Measurements from ENCODE around the gene CCR5AS.

The CCR5AS gene

DNA sequence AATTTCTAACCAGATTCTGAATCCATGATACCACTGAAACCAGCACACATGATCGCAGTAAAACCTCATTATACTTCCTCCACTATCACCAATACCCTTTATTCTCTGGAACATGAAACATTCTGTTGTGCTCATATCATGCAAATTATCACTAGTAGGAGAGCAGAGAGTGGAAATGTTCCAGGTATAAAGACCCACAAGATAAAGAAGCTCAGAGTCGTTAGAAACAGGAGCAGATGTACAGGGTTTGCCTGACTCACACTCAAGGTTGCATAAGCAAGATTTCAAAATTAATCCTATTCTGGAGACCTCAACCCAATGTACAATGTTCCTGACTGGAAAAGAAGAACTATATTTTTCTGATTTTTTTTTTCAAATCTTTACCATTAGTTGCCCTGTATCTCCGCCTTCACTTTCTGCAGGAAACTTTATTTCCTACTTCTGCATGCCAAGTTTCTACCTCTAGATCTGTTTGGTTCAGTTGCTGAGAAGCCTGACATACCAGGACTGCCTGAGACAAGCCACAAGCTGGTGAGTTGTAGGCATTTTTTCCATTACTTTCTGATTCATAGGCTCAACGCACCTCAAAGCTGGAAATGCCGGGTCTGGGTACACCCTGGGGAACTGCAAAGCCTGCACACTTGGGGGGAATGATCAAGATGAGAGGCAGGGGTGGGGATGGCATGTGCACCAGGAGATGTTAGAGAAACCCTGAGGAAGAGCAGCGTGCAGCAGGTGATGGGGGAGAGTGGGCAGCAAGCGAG is 53.0 kb downstream of the CCR5AS start, which contains the start of gene CCR2:
Gene CCR2, plus strand, starts transcription at position 465 of the 764 bp plus-strand sequence. CDS start 3,417 bp downstream, outside the sequence.
- TF ChIP-seq TAF1 (IDR thresholded peaks at IDR 0.05; ENCODE audit: low read depth) (no peak), SMC3 (conservative IDR thresholded peaks at IDR 0.05; ENCODE audit: poor library complexity) (no peak), EP300 (conservative IDR thresholded peaks at IDR 0.05; ENCODE audit: poor library complexity, severe bottlenecking) (no peak), POLR2AphosphoS5 (IDR thresholded peaks at IDR 0.05) (no peak), RAD21 (conservative IDR thresholded peaks at IDR 0.05) (no peak), EZH2 (IDR thresholded peaks at IDR 0.05; ENCODE audit: borderline replicate concordance, insufficient read depth, low read length, poor library complexity, severe bottlenecking) (no peak), MXI1 (conservative IDR thresholded peaks at IDR 0.05; ENCODE audit: poor library complexity, severe bottlenecking) (no peak)
- TF ChIP-seq, protein P1, sequence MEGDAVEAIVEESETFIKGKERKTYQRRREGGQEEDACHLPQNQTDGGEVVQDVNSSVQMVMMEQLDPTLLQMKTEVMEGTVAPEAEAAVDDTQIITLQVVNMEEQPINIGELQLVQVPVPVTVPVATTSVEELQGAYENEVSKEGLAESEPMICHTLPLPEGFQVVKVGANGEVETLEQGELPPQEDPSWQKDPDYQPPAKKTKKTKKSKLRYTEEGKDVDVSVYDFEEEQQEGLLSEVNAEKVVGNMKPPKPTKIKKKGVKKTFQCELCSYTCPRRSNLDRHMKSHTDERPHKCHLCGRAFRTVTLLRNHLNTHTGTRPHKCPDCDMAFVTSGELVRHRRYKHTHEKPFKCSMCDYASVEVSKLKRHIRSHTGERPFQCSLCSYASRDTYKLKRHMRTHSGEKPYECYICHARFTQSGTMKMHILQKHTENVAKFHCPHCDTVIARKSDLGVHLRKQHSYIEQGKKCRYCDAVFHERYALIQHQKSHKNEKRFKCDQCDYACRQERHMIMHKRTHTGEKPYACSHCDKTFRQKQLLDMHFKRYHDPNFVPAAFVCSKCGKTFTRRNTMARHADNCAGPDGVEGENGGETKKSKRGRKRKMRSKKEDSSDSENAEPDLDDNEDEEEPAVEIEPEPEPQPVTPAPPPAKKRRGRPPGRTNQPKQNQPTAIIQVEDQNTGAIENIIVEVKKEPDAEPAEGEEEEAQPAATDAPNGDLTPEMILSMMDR (IDR thresholded peaks at IDR 0.05; ENCODE audit: poor library complexity, severe bottlenecking) = no peak
- TF ChIP-seq, protein P2, sequence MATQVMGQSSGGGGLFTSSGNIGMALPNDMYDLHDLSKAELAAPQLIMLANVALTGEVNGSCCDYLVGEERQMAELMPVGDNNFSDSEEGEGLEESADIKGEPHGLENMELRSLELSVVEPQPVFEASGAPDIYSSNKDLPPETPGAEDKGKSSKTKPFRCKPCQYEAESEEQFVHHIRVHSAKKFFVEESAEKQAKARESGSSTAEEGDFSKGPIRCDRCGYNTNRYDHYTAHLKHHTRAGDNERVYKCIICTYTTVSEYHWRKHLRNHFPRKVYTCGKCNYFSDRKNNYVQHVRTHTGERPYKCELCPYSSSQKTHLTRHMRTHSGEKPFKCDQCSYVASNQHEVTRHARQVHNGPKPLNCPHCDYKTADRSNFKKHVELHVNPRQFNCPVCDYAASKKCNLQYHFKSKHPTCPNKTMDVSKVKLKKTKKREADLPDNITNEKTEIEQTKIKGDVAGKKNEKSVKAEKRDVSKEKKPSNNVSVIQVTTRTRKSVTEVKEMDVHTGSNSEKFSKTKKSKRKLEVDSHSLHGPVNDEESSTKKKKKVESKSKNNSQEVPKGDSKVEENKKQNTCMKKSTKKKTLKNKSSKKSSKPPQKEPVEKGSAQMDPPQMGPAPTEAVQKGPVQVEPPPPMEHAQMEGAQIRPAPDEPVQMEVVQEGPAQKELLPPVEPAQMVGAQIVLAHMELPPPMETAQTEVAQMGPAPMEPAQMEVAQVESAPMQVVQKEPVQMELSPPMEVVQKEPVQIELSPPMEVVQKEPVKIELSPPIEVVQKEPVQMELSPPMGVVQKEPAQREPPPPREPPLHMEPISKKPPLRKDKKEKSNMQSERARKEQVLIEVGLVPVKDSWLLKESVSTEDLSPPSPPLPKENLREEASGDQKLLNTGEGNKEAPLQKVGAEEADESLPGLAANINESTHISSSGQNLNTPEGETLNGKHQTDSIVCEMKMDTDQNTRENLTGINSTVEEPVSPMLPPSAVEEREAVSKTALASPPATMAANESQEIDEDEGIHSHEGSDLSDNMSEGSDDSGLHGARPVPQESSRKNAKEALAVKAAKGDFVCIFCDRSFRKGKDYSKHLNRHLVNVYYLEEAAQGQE (IDR thresholded peaks at IDR 0.05; ENCODE audit: borderline replicate concordance) = no peak
- Histone ChIP-seq H3K27ac (ENCODE audit: low read length) (no peak within 1 kb of the TSS), H4K20me1 (ENCODE audit: insufficient read depth) (no peaks in the 10 kb centered on the region), H3K9me3 (ENCODE audit: low read length) (no peaks in the 10 kb centered on the region), H2AFZ (ENCODE audit: low read depth, low read length) (no peak within 1 kb of the TSS), H3K9me2 (ENCODE audit: insufficient read depth, low read length) (no peaks in the 10 kb centered on the region), H3K27me3 (ENCODE audit: insufficient read depth, low read depth, low read length) (no peaks in the 10 kb centered on the region), H3K79me2 (replicated peaks; ENCODE audit: insufficient read depth, low read length) (no peaks in the 10 kb centered on the region), H3K4me2 (ENCODE audit: low read length) (no peak within 1 kb of the TSS), H3K36me3 (ENCODE audit: insufficient read depth, low read length) (no peaks in the 10 kb centered on the region), H3K9ac (ENCODE audit: low read length) (no peak within 1 kb of the TSS), H3F3A (ENCODE audit: insufficient read depth, low read length, poor library complexity, severe bottlenecking) (no peaks in the 10 kb centered on the region), H3K4me3 (ENCODE audit: low read length) (no peak within 1 kb of the TSS)

DNA sequence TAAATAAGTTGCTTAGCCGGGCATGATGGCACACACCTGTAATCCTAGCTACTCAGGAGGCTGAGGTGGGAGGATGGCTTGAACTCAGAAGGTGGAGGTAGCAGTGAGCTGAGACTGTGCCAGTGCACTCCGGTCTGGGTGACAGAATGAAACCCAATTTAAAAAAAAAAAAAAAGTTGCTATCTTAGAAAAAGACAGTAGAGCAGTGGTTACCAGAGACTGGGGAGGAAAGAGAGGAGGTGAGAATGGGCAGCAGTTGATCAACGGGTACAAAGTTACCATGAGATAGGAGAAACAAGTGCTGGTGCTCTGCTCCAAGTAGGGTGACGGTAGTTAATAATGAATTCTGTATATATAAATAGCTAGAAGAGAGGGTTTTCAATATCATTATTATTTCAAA is 53.8 kb downstream of the CCR5AS start:
- no peak overlapping the region for H3K27ac ChIP-seq (ENCODE audit: low read length)
- H3K9ac ChIP-seq (ENCODE audit: low read length) = no peak overlapping the region
- H3K4me3 ChIP-seq (ENCODE audit: low read length) = no peak overlapping the region
- no peaks in the 10 kb centered on the region for H3K9me2 ChIP-seq (ENCODE audit: insufficient read depth, low read length)
- TF ChIP-seq POLR2AphosphoS5 (IDR thresholded peaks at IDR 0.05) = no peak
- TF ChIP-seq RAD21 (conservative IDR thresholded peaks at IDR 0.05) = no peak
- TF ChIP-seq, protein P2 (IDR thresholded peaks at IDR 0.05; ENCODE audit: borderline replicate concordance) = no peak
- TF ChIP-seq, protein P1 (IDR thresholded peaks at IDR 0.05; ENCODE audit: poor library complexity, severe bottlenecking) = no peak
- no peak for TF ChIP-seq EZH2 (IDR thresholded peaks at IDR 0.05; ENCODE audit: borderline replicate concordance, insufficient read depth, low read length, poor library complexity, severe bottlenecking)
- no peak for TF ChIP-seq MXI1 (conservative IDR thresholded peaks at IDR 0.05; ENCODE audit: poor library complexity, severe bottlenecking)
- TF ChIP-seq SMC3 (conservative IDR thresholded peaks at IDR 0.05; ENCODE audit: poor library complexity) = no peak
- TF ChIP-seq EP300 (conservative IDR thresholded peaks at IDR 0.05; ENCODE audit: poor library complexity, severe bottlenecking) = no peak
- no peak for TF ChIP-seq TAF1 (IDR thresholded peaks at IDR 0.05; ENCODE audit: low read depth)
- H3K79me2 ChIP-seq (replicated peaks; ENCODE audit: insufficient read depth, low read length) = no peaks in the 10 kb centered on the region
- no peak overlapping the region for H2AFZ ChIP-seq (ENCODE audit: low read depth, low read length)
- no peak overlapping the region for H3K4me2 ChIP-seq (ENCODE audit: low read length)
- no peaks in the 10 kb centered on the region for H3F3A ChIP-seq (ENCODE audit: insufficient read depth, low read length, poor library complexity, severe bottlenecking)
- H3K27me3 ChIP-seq (ENCODE audit: insufficient read depth, low read depth, low read length) = no peaks in the 10 kb centered on the region
- H3K36me3 ChIP-seq (ENCODE audit: insufficient read depth, low read length) = no peaks in the 10 kb centered on the region
- no peaks in the 10 kb centered on the region for H3K9me3 ChIP-seq (ENCODE audit: low read length)
- H4K20me1 ChIP-seq (ENCODE audit: insufficient read depth) = no peaks in the 10 kb centered on the region
